Inflammatory macrophage treated with lipopolysaccharide for 1 hour (primary cell): ENCODE data around the gene HSPA1B.
"Not testable (repeated sequence)": the region's sequence is repeated elsewhere in the genome, so short reads cannot be mapped to it uniquely, and the experiment has no call there.

Experiments used
- DNase-seq, 2 donors: peaks; one replicate each; pipeline ENCODE4 v3.0.0-alpha.2; 2020 to 2022

Gene HSPA1B

DNA sequence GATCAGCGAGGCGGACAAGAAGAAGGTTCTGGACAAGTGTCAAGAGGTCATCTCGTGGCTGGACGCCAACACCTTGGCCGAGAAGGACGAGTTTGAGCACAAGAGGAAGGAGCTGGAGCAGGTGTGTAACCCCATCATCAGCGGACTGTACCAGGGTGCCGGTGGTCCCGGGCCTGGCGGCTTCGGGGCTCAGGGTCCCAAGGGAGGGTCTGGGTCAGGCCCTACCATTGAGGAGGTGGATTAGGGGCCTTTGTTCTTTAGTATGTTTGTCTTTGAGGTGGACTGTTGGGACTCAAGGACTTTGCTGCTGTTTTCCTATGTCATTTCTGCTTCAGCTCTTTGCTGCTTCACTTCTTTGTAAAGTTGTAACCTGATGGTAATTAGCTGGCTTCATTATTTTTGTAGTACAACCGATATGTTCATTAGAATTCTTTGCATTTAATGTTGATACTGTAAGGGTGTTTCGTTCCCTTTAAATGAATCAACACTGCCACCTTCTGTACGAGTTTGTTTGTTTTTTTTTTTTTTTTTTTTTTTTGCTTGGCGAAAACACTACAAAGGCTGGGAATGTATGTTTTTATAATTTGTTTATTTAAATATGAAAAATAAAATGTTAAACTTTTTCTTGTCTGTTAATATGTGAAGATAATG is 2.2 kb downstream of the HSPA1B start:
- peak; percentile 41 to 74 for DNase-seq

DNA sequence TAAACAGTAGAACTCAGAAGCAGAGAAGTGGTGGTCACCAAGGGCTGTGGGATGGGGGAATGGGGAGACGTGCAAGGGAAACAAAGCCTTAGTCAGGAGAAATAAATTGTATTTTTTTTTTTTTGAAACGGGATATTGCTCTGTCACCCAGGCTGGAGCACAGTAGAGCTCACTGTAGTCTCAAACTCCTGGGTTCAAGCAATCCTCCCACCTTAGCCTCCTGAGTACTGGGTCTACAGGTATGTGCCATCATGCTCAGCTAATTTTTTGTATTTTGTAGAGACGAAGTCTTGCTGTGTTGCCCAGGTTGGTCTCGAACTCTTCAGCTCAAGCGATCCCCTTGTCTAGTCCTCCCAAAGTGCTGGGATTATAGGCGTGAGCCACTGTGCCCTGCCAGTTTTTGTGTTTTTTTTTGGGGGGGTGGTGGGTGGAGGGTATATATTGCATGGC is 3.4 kb downstream of the HSPA1B start:
- no peak for DNase-seq

DNA sequence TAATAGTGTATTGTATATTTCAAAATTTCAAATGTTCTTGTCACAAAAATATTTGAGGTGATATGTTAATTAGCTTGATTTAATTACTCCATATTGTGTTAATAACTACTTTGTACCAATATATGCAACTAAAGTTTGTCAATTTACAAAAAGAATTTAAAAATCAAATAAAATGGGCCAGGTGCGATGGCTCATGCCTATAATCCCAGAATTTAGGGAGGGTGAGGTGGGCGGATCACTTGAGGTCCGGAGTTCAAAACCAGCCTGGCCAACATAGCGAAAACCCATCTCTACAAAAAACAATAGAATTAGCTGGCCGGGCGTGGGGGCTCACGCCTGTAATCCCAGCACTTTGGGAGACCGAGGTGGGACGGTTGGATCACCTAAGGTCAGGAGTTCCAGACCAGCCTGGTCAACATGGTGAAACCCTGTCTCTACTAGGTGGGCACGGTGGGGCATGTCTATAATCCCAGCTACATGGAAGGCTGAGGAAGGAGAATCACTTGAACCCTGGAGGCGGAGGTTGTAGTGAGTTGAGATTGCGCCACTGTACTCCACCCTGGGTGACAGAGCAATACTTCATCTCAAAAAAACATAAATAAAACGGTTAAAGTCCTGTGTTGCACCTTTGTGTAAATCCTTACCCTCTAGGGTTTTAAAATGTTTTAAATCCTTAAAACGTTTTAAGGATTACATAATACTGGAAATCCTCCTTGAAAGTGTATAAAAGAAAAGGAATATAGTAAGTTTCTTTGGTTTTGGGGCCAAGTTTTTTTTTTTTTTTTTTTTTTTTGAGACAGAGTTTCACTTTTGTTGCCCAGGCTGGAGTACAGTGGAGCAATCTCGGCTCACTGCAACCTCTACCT is 4.0 kb downstream of the HSPA1B start:
- peak; percentile 69 to 76 for DNase-seq

DNA sequence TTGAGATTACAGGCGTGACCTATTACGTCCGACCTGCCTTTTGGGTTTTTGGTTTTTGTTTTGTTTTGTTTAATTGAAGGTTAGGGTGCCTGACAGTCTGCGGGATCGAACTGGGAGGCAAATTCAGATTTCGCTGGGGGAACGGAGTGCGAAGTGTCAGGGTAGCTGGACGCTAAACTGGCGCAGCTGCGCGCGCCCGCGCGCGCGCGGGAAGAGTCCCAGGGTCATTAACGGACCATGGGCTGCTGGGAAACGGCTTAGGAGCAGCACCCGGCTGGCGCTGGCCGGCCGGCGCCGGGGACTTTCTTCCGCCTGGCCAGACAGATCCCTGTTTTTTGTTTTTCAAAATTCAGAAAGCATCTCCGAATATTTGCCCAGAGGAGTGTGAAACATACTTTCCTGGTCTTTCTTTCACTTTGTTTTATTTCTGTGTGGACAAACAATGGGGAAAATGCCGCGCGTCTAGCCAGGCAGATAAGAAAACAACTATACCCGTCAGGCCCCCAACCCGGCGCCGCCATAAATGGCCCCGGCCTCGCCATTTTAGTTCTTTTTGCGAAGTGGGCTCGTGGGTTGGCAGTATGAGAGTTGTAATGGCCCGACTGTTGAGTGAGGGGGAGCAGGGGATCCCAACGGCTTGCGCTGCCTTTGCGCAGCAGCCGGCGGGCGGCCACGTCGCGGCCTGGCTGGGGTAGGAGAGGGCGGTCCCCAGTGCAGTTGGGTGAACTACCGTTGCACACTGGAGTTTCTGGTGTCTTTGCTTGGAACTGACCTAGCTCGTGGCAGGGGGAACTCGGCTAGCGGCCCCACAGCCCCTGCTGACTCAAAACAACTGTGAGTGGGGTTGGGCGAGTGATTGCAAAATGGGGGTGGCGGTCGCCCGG is 7.1 kb downstream of the HSPA1B start:
- DNase-seq = peak; percentile 76 to 91

DNA sequence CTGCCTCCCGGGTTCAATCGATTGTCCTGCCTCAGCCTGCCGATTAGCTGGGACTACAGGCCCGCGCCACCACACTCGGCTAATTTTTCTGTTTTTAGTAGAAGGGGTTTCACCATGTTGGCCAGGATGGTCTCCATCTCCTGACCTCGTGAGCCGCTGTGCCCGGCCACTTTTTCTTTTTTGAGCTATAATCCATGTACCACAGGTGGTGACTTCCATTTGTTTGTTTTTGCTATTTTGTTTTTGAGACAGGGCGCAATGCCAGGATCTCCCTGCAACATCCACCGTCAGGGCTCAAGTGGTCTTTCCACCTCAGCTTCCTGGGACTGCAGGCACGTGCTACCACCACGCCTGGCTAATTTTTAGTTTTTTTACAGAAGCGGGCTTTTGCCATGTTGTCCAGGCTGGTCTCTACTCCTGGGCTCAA is 8.5 kb downstream of the HSPA1B start:
- DNase-seq = no peak

DNA sequence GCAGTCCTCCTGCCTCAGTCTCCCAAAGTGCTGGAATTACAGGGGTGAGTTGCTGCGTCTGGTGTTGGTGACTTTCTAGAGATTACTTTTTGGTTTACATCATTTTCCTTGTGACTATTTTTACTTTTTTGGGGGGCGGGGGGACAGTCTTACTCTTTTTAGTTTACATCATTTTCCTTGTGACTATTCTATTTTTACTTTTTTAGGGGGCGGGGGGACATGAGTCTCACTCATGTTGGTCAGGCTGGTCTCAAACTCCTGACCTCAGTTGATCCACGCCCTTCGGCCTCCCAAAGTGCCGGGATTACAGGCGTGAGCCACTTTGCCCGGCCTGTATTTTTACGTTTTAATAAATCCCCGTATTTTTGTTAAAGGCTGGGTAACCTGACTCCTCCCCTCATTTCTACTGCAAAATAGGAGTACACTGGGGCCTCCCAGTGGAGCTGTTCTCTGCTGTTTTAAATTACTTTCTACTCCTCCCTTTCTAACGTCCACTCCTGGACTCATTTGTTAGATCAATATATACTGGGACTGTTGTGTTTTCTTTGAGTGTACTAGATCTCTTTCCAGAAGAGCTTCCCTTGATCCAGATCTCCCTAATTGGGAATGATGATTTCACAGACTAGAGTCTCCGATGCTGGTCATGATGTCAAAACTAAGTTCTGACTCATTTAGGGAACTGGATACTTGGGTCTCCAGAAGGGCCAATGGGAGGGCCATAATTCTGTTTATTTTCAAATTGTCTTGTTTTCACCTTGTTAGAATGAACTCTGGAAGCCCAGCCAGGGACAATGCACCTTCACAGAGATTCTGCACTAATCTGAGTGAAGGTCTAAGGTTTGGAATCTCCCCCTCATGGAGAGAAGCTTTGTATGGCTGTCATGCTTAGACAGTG is 9.2 kb downstream of the HSPA1B start:
- DNase-seq = peak; percentile 60 to 77

DNA sequence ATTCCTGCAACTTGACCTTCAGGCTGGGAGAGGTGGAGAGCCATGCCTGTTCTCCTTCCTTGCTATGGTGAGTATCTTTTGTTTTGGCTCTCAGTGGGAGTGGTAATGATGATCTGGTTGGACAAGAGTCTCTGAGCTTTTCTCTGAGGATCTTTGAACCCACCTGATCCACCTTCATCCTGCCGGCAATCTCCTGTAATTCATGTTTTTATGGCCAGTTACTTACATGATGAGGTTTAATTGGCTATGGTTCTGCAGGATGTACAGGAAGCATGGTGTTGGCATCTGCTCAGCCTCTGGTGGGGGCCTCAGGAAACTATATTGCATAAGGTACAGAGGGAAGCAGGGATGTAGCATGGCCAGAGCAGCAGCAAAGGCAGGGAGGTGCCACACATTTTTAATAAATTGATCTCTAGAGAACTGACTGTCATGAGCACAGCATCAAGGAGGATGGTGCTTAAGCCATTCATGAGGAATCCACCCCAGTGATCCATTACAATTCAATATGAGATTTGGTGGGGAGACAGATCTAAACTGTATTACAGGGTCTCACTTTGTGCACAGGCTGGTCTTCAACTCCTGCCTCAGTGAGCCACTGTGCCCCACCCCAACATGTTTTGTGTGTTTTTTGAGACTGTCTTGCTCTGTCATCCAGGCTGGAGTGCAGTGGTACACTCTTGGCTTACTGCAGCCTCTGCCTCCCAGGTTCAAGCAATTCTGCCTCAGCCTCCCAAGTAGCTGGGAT is 10.0 kb downstream of the HSPA1B start:
- no peak for DNase-seq

DNA sequence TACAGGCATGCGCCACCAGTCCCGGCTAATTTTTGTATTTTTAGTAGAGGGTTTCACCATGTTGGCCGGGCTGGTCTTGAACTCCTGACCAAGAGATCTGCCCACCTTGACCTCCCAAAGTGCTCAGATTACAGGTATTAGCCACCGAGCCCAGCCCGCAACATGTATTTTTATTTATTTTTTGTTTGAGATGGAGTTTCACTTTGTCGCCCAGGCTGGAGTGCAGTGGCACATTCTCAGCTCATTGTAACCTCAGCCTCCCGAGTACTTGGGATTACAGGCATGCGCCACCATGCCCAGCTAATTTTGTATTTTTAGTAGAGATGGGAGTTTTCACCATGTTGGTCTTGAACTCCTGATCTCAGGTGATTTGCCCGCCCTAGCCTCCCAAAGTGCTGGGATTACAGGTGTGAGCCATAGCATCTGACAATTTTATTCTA is 10.6 kb downstream of the HSPA1B start:
- DNase-seq = not testable (repeated sequence)

DNA sequence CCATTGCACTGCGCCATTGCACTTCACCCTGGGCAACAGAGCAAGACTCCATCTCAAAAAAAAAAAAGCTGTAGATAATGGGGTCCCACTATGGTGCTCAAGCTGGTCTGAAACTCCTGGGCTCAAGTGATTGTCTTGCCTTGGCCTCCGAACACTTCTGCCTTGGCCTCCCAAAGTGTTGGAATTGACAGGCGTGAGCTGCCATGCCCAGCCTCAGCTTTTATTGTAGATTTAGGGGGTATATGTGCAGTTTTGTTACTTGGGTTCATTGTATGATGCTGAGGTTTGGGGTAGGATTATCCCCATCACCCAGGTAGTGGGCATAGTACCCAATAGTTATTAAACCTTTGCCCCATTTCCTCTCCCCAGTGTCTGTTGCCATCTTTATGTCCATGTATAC is 11.4 kb downstream of the HSPA1B start:
- no peak for DNase-seq

DNA sequence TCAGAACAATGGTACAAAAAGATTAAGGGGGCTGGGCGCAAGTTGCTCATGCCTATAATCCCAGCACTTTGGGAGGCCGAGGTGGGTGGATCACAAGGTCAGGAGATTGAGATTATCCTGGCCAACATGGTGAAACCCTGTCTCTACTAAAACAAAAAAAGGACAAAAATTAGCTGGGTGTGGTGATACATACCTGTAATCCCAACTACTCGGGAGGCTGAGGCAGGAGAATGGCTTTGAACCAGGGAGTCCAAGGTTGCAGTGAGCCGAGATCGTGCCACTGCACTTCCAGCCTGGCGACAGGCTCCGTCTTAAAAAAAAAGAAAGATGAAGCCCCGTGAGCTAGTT is 12.2 kb downstream of the HSPA1B start:
- not testable (repeated sequence) for DNase-seq

DNA sequence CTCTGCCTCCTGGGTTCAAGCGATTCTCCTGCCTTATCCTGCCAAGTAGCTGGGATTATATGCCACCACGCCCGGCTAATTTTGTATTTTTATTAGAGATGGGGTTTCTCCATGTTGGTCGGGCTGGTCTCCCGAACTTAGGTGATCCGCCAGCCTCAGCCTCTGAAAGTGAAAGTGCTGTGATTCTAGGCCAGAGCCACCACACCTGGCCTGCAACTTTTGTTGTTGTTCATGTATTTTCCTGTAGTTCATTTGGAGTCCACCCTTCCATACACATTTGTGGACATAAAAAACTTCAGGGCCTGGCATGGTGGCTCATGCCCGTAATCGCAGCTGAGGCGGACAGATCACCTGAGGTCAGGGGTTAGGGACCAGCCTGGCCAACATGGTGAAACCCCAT is 14.5 kb downstream of the HSPA1B start:
- DNase-seq = no peak

DNA sequence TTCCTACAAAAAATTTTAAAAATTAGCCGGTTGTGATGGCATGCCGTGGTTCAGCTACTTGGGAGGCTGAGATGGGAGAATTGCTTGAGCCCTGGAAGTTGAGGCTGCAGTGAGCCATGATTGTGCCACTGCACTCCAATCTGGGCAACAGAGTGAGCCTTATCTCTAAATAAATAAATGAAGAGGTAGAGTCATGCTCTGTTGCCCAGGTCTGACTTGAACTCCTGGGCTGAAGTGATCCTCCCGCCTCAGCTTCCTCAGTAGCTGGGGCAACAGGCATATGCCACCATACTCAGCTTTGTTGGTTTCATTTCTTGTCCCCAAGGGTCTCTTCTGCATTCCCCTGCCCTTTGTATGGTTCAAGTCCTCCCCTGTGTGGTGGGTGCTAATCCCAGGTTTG is 17.0 kb downstream of the HSPA1B start:
- no peak for DNase-seq

DNA sequence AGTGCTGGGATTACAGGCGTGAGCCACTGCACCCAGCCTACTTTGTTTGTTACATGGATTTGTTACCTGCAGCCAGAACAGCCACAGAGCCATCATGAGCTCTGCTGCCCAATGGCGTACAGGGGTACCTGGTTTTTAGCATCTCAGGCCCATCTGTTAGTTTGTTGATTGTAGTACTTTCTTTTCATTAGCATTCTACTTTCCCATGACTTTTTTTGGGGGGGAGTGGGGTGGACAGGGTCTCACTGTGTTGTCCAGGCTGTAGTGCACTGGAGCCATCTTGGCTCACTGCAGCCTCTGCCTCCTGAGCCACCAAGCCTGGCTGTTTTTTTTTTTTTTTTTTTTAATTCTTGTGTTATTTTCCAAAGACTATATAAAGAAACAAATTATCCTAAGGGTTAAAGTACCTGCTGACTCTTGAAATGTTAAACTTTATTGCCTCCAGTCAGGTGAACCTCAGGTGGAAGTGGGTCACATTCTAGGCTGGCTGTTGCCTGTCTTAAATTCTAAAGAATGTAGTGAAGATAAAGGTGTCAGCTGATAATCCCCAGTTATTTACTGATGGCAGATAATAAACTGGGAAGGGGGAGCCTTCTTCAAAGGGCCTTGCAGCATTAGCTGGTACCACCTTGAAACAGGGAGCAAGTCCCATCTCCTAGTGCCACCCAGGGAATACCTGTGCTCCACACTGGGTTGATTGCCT is 19.9 kb downstream of the HSPA1B start:
- DNase-seq = no peak

DNA sequence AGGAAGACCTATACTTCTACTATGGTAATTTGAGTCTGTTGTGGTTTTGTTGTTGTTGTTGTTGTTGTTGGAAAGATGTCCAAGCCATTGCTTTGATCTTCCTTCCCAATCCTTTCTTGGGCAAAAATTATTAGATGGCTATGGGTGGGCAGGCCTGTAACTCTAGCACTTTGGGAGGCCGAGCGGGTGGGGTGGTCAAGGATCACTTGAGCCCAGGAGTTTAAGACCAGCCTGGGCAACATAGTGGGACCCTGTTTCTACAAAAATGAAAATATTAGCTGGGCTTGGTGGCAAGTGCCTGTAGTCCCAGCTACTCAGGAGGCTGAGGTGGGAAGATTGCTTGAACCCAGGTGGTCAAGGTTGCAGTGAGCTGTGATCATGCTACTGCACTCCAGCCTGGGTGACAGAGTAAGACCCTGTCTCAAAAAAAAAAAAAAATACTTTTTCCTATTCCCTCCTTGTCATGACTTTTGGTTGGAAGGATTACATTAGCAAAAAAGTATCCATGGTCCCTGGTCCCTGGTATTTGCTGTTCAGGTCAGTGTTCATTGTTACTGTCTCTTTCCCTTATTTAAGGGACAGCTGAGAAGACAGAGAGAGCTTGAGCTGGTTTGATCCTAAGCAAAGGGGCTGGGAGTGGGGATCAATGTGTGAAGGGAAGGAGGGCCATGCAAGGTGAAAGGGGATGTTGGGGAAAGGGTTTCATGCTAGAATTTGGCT is 23.4 kb downstream of the HSPA1B start:
- no peak for DNase-seq

DNA sequence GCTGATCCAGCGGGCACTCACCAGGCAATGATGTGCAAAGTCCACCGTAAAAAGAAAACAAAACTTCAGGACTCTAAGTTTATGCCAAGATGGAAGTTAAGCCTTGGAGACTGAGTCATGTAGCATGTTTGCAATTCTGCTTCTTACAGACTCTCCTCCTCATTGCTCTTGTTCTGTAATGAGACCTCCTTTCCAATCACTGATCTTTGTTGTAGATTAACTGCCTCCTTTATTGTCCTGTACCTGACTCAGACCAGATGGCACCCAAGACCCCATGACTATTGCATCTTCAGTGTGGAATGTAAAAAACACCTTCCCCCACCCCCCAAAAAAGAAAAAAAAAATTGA is 23.9 kb downstream of the HSPA1B start:
- DNase-seq = no peak

DNA sequence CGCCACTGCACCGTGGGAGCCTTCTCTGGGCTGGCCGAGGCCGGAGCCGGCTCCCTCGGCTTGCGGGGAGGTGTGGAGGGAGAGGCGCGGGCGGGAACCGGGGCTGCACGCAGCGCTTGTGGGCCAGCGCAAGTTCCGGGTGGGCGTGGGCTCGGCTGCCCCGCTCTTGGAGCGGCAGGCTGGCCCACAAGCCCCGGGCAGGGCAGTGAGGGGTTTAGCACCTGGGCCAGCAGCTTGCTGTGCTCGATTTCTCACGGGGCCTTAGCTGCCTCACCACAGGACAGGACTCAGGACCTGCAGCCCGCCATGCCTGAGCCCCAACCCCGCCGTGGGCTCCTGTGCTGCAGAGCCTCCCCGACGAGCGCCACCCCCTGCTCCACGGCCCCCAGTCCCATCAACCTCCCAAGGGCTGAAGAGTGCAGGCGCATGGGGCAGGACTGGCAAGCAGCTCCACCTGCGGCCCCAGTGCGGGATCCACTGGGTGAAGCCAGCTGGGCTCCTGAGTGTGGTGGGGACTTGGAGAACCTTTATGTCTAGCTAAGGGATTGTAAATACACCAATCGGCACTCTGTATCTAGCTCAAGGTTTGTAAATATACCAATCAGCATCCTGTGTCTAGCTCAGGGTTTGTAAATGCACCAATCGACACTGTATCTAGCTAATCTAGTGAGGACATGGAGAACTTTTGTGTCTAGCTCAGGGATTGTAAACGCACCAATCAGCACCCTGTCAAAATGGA is 24.6 kb downstream of the HSPA1B start:
- not testable (repeated sequence) for DNase-seq

DNA sequence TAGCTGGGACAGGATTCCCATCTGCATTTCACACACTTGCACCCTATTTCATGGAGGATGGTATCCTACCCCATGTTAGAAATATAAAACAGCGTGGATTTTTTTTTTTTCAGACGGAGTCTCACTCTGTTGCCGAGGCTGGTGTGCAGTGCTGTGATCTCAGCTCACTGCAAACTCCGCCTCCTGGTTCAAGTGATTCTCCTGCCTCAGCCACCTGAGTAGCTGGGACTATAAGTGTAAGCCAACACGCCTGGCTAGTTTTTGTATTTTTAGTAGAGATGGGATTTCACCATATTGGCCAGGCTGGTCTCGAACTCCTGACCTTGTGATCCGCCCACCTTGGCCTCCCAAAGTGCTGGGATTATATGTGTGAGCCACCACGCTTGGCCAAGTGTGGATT is 30.2 kb downstream of the HSPA1B start:
- not testable (repeated sequence) for DNase-seq

DNA sequence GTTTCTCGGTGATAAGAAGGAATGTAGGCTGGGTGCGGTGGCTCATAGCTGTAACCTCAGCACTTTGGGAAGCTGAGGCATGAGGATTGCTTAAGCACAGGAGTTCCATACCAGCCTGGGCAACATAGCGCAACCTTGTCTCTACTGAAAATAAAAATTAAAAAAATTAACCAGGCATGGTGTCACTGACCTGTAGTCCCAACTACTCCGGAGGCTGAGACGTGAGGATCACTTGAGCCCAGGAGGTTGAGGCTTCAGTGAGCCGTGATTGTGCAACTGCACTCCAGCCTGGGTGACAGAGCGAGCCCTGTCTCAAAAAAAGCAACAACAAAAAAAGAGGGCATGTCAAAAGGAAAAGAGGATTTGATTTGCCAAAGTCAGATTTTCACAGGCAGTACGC is 31.2 kb downstream of the HSPA1B start:
- DNase-seq = no peak

DNA sequence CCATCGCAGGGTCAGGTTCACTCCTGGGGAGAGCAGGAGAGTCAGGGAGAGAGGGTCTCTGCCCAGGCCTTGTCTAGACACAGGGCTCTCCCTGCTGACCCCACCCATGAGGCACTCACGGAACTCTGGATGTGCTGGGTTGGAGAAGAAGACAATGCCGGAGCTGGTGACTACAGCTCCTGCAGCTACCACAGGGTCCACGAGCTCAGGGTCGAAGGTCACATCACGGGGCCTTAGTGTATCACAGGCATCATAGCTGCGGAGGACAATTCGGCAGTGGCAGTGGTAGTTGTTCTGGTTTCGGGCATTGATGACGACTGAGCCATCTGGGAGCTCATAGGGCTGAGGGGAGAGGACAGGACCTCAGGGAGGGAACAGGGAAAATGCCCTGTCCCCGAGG is 32.4 kb downstream of the HSPA1B start:
- no peak for DNase-seq

DNA sequence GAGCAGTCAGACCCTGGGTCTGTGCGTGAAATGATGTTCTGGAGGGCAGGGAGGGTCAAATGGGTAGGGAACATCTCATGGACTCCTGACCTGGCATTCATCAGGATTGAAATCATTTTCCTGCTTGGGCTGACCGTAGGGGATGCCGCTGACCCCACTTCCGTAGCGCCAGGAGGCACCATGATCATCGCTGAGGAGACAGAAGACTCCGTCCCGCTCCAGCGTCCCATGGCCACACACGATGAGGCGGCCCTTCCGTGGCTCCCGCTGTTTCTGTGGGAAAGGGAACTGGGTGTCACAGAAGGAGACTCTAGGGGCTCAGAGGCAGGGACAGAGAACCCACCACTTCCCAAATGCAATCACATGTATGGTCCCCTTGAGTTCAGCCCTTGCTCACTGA is 32.8 kb downstream of the HSPA1B start:
- no peak for DNase-seq
